Left ventricle myocardium superior (tissue), 1 donor: ENCODE measurements around the gene RNF150. TPM values are rescaled to one million over a fixed set of nuclear protein-coding genes. Genes with fewer than 3 reads are reported as not detected.
"Not testable (repeated sequence)": the region's sequence is repeated elsewhere in the genome, so short reads cannot be mapped to it uniquely, and the experiment has no call there.

Source experiments
- ATAC-seq: fragments of 200-7000 bp; cut with Tn5 transposase; one replicate; pipeline ENCODE4 v1.9.1; 2020; ENCODE audit warnings: mild to moderate bottlenecking, moderate library complexity
- DNase-seq: peaks from one replicate; pipeline ENCODE4 v3.0.0-alpha.2; 2020
- intact Hi-C: fragments of 100-400 bp; cut with micrococcal nuclease; formaldehyde crosslinking; loops from one replicate; pipeline ENCODE4 v1.11.0; 2022
- long read RNA-seq: library from polyadenylated mRNA; unstranded; transcript quantifications from one replicate; pipeline ENCODE4 v2.0.0, GENCODE V29; 2021
- total RNA-seq: library from RNA; stranded (reverse); fragmentation: NEBNext Ultra II Directional; extraction: Animal tissue kit (Norgen Biotek cat#: 25700); gene quantifications from one replicate; pipeline ENCODE4 v1.2.1, GENCODE V29; 2021
- donor health status: DM: no; HTN: yes; CAD: no; lungs with severe emphysema.

Gene RNF150
- 57.1 TPM for total RNA-seq
- long read RNA-seq, full-length matches to known transcripts: 21 of 55 reads
- long read RNA-seq, partial matches to known transcripts: 2 of 55 reads
- long read RNA-seq, other reads (novel, unspliced or antisense): 32 of 55 reads

- ATAC-seq: peak; percentile 82
- DNase-seq: peak; percentile 83
- intact Hi-C loops: loop anchor here (5.0 kb wide), 1 partner anchor 266 kb away; no protein-coding TSS in a partner anchor
Observed at GRCh38 chr4:141133146-141133998, at the start of gene RNF150. Gene RNF150, minus strand, starts transcription at chr4:141133469.

- ATAC-seq (no peak), DNase-seq (no peak)
- intact Hi-C loops: no loop called here
Observed at GRCh38 chr4:141180991-141181761, 47.9 kb upstream of the RNF150 start.

GRCh38 chr4:141179474-141180373, 46.5 kb upstream of the RNF150 start:
- DNase-seq: no peak
- intact Hi-C loops: no loop called here
- ATAC-seq: no peak

- intact Hi-C loops: no loop called here
- no peak for ATAC-seq
- DNase-seq: no peak
Observed at GRCh38 chr4:141177171-141177570, 43.9 kb upstream of the RNF150 start.

- ATAC-seq (no peak), DNase-seq (no peak)
- intact Hi-C loops: no loop called here
Observed at GRCh38 chr4:141174457-141174856, 41.2 kb upstream of the RNF150 start.

- no peak for ATAC-seq
- intact Hi-C loops: no loop called here
Observed at GRCh38 chr4:141170671-141171070, 37.4 kb upstream of the RNF150 start.

GRCh38 chr4:141169391-141169790, 36.1 kb upstream of the RNF150 start:
- DNase-seq (no peak), ATAC-seq (no peak)
- intact Hi-C loops: no loop called here

More at GRCh38 chr4:141170671-141171070, 37.4 kb upstream of the RNF150 start:
- no peak for DNase-seq

- ATAC-seq, intact Hi-C loops, DNase-seq: not testable (repeated sequence)
Observed at GRCh38 chr4:141165001-141165400, 31.7 kb upstream of the RNF150 start.

GRCh38 chr4:141159027-141159426, 25.8 kb upstream of the RNF150 start:
- ATAC-seq: no peak
- intact Hi-C loops: no loop called here
- DNase-seq: no peak

GRCh38 chr4:141158219-141158618, 24.9 kb upstream of the RNF150 start:
- DNase-seq: no peak
- ATAC-seq: no peak
- intact Hi-C loops: no loop called here

GRCh38 chr4:141155586-141155985, 22.3 kb upstream of the RNF150 start:
- ATAC-seq (no peak), DNase-seq (no peak)
- intact Hi-C loops: no loop called here

- no peak for ATAC-seq
- intact Hi-C loops: no loop called here
- no peak for DNase-seq
Observed at GRCh38 chr4:141154725-141155124, 21.5 kb upstream of the RNF150 start.

GRCh38 chr4:141153751-141154510, 20.7 kb upstream of the RNF150 start:
- intact Hi-C loops: no loop called here
- no peak for DNase-seq
- peak; percentile 85 for ATAC-seq

GRCh38 chr4:141144207-141144606, 10.9 kb upstream of the RNF150 start:
- no peak for ATAC-seq
- intact Hi-C loops: no loop called here
- DNase-seq: no peak

GRCh38 chr4:141142423-141142822, 9.2 kb upstream of the RNF150 start:
- ATAC-seq: peak; percentile 48
- DNase-seq: no peak
- intact Hi-C loops: no loop called here

GRCh38 chr4:141140391-141141200, 7.3 kb upstream of the RNF150 start:
- DNase-seq: no peak
- ATAC-seq: peak; percentile 37
- intact Hi-C loops: no loop called here
